GM23338 (cell line): Measurements from ENCODE around the gene ARID3A. TPM values are rescaled to one million over a fixed set of nuclear protein-coding genes. Genes with fewer than 3 reads are reported as not detected.

Experiments
- CTCF ChIP-seq, 2 experiments: fragments of 200-600 bp in 1 of 2; sonication (generic) in 1 of 2; conservative IDR thresholded peaks; 2 replicates each; pipeline versions ENCODE4 v1.5.1 to v1.6.1; 2016 to 2017; ENCODE audit warnings: antibody characterized with exemption in 2 of 2, low read depth in 2 of 2, mild to moderate bottlenecking in 2 of 2, moderate library complexity in 1 of 2
- EZH2 ChIP-seq: fragments of 200-600 bp; sonication (generic); IDR thresholded peaks from one replicate; pipeline ENCODE4 v1.8.0; 2017; ENCODE audit warnings: antibody characterized with exemption, mild to moderate bottlenecking, low read depth; ENCODE audit not compliant: unreplicated experiment
- EZH2phosphoT487 ChIP-seq: fragments of 200-600 bp; sonication (generic); IDR thresholded peaks from one replicate; pipeline ENCODE4 v1.8.1; 2018; ENCODE audit warnings: antibody characterized with exemption; ENCODE audit not compliant: unreplicated experiment
- POLR2AphosphoS5 ChIP-seq: IDR thresholded peaks from 2 replicates; pipeline ENCODE4 v1.6.1; 2016; ENCODE audit warnings: antibody characterized with exemption, low read depth
- REST ChIP-seq: IDR thresholded peaks from one replicate; pipeline ENCODE4 v1.6.1; 2018; ENCODE audit warnings: antibody characterized with exemption; ENCODE audit not compliant: unreplicated experiment
- ZNF331 ChIP-seq: fragments of 250-450 bp; sonication (Bioruptor Pico); IDR thresholded peaks from 2 replicates; pipeline ENCODE4 v1.5.0; 2020; ENCODE audit warnings: low read depth, mild to moderate bottlenecking, moderate library complexity
- ZNF462 ChIP-seq: fragments of 250-450 bp; sonication (Bioruptor Pico); IDR thresholded peaks from 2 replicates; pipeline ENCODE4 v1.5.0; 2020; ENCODE audit warnings: mild to moderate bottlenecking, moderate library complexity
- polyA plus RNA-seq: library from polyadenylated mRNA; unstranded; fragments of >200 nt; fragmentation: Nextera tagmentation; extraction: Ambion mirVana; gene quantifications from 2 replicates; pipeline ENCODE4 v1.2.1, GENCODE V29; 2016
- total RNA-seq: library from RNA; depleted of rRNA; stranded (reverse); fragments of >200 nt; shearing (Covaris generic); gene quantifications from 2 replicates; pipeline ENCODE4 v1.2.3, GENCODE V29; 2014

ARID3A gene
- total and polyA plus RNA-seq, 2 experiments from 2014 or later: 33.6 to 51.6 TPM

- TF ChIP-seq ZNF462 (CRISPR knock-in tag): no peak
- TF ChIP-seq CTCF (conservative IDR thresholded peaks at IDR 0.05; ENCODE audit: low read depth in 2 of 2): no peak
- no peak for TF ChIP-seq EZH2phosphoT487
- TF ChIP-seq ZNF331 (CRISPR knock-in tag): no peak
- TF ChIP-seq EZH2: no peak
- TF ChIP-seq REST: no peak
- TF ChIP-seq POLR2AphosphoS5: no peak
Observed at GRCh38 chr19:940591-941291, 14.9 kb downstream of the ARID3A start (continued).
